Anterior cingulate cortex (tissue), 58 donors: Measurements from ENCODE around the gene DCAF5.

Experiments used
- DNase-seq, 58 donors: peaks; one replicate each; lab custom pipeline; 2025; lab: John Stamatoyannopoulos, UW

DCAF5 gene

DNA sequence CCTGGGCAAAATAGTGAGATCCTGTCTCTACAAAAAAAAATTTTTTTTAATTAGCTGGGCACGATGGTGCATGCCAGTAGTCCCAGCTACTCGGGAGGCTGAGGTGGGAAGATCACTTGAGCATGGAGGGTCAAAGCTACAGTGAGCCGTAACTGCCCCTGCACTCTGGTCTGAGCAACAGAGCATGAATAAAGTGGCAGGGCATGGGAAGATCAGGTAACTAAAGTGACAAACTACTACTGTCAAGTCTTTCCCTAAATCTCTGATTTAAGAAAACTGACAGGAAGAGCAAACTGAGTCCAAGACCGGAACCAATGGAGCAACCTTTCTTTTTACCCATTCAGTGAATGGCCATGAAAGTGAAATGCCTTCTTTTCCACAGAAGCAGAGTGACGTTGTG, 10.8 kb downstream of the DCAF5 start:
- DNase-seq, result no peak

DNA sequence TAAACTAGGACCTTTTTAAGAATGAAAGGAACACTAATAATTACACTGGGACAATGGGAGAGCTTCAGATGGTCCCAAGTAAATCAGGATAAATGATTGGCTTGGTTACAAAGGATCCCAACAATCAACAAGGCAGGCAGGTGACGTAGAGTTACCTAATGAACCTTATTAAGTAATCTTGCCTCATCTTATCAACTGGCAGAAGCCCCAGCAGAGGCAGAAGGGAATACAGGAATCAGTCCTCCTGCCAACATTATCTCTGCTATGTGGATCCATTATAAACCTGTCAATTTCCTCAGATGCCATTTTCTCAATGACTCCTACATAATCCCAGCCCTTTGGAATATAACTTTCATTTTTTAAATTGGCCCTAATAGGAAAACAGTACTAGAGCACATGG, 11.4 kb downstream of the DCAF5 start:
- no peak for DNase-seq

DNA sequence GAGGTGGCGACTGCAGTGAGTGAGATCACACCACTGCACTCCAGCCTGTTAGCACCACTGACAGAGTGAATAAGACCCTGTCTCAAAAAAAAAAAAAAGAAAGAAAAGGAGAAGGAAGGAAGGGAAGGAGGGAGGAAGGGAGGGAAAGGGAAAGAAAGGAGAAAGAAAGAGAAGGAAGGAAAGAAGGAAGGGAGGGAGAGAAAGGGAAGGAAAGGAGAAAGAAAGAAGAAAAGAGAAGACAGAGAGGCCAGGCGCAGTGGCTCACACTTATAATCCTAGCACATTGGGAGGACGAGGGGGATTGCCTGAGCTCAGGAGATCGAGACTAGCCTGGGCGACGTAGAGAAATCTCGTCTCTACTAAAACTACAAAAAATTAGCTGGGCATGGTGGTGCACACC, 13.2 kb downstream of the DCAF5 start:
- DNase-seq, result no peak

DNA sequence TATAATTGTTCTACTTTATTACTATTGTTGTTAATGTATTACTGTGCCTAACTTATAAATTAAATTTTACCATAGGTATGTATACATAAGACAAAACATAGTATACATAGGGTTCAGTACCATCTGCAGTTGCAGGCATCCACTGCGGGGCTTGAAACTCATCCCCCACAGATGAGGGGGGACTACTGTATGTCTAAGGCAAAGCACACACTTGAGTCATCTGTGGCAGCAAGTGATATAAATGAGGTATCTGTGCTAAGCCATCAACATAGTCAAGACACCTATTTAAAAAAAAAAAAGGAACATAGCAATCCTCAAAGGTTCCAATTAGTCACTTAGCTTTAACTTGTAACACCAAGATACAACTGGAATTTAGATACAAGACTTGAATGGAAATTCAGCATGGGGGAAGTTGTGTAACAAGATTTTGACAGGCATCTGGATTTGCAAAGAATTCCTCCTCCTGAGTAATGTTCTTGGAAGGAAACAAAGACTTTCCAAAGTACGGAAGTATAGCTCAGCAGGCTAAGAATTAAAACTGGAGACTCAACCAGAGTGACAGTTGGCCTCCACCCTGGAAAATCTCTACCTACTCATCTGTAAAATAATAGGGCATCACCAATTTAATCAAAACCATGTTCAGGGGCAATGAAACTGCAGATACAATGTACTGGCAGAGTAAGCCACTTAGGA, 14.9 kb downstream of the DCAF5 start:
- no peak for DNase-seq

DNA sequence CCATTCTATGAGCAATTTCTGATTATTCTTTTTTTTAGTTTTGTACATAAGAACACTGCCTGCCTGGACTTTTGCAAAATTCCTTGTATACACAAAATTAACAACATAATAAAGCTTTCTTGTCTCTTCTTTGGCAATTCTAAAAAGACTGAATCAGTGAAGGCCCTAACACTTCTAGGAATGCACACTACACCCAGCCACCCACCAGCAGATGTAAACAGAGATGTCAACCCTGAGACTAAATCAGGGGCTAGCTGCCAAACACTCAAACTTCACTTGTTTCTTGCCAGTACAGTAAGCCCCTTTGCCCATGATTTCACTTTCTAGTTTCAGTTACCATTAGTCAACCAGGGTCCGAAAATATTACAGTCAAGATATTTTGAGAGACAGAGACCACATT, 15.5 kb downstream of the DCAF5 start:
- DNase-seq, result no peak

DNA sequence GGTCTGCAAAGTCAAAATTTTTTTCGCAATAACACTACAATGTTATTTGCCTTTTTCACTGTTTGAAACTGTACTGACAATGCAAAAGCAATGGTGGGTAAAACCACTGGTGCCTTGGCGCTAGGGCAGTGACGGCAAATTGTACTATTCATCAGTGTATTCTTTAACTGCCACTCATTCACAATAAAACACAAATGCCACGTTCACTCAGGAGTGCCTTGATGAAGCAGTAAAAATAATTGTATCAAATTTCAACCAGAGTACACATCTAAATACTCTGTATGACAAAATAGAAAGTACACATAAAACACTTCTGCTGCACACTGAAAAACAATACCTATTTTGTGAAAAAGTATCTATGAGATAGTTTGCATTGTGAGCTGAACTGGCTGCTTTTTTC, 17.8 kb downstream of the DCAF5 start:
- no peak for DNase-seq

DNA sequence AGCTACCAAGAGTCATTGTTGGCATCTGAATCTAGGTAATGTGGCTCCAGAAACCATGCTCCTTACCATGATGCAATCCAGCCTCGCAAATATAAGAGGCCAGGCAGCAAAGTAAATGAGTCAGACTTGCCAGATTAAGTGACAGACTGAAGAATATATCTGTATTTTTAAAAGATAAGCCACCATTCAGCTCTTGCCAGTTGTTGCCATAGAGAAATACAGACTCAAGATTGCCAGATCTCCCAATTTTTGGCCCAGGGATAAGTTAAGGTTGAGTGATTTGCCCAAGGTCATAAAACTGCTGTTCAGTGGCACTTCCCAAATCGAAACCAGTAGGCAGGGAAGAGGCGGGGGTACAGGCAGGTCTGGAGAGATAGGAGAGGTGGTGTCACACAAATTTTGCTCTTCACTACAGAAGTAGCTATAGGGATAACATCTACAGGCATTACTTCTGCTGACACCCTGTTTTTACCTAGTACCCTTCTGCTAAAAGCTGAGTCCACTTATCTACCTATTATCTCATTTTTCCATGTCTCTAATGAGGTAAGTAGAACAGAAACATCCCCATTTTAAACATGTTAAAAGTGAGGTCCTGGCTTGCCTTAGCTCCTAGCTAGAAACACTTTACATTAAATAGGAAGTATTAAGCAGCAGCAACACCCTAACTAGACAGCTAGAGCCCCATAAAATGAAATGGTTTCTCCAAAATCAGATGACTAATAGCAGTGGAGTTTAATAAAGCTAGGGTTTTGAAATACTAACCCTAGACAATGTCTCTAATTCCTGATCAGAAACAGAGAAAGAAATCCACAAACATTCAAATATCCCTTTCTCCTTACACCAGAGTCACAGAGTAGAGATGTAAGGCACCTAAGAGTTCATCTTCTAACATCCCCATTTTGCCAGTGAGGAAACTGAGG, 19.5 kb downstream of the DCAF5 start:
- no peak for DNase-seq

DNA sequence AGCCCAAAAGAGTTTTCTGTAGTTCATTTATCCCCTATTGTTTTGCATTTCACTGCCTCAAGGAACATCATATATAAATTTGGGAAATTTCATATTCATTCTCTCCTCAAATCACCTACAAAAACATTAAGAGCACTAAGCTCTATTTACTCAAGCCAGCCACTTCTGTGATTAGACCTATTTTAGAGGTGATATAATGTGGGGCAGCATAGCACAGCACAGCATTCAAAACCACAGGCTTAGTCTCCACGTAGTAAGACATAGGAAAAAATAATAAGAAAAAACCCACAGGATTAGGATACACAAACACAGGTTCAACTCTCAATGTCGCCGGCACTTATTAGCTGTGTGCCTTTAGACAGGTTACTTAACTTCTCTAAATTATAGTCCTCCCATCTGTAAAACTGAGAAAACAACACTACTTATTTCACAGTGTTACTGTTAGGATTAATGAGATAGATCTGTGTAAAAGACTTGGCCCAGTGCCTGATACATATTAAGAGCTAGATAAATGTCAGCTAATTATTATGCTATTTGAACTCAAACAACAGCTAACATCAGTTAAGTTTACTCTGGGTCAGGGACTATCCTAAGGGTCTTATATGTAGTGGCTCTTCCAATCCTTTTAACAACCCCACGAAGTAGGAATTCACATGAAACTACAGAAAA, 20.3 kb downstream of the DCAF5 start:
- no peak for DNase-seq

DNA sequence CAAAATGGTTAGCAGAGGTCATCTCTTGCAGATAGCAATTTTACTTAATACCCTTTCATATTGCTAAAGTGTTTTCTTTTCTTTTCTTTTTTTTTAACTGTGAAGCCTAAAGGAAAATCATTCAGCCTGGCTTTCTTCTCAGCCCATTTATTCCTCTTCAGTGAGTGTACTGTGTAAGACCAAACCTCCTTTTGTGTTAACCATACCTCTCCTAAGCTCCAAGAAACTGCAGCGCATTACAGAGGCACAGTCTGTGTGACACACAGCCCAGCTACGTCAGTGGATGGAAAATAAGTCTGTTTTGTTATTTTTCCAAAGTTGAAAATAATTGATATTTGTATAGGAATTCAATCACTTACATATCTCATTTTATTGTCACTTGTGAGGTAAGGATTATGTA, 21.7 kb downstream of the DCAF5 start:
- DNase-seq, result peak in 1 of 58 donors; percentile 8

DNA sequence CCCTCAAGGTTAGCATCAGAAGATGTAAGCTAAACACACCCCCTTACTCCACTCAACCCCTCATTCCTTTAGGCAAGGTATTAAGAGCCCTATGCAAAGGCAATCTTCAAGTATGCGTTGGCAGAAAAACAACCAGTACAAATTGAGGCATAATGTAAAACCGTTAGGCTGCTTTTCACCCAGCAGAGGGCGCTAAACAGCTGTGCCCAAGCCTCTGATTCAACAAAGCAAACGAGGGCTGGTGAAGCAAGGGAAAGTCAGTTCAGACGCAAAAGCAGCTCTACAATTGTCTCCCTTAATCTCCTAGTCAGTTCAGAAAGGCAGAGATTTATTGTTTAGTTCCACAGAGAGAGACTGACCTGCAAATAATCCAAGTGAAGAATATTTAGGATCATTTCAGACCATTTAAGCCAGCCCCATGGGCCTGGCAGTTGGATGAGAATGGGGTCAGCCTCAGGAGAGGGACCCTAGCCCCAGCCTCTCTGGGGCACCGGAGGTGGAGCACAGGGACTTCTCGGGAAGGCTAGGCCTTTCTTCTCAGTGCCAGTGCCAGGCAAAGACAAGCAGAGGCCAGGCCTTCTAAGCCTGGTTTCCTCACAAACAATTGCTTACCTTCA, 23.5 kb downstream of the DCAF5 start:
- peak in 53 of 58 donors; percentile 1 to 82 (median 37) for DNase-seq

DNA sequence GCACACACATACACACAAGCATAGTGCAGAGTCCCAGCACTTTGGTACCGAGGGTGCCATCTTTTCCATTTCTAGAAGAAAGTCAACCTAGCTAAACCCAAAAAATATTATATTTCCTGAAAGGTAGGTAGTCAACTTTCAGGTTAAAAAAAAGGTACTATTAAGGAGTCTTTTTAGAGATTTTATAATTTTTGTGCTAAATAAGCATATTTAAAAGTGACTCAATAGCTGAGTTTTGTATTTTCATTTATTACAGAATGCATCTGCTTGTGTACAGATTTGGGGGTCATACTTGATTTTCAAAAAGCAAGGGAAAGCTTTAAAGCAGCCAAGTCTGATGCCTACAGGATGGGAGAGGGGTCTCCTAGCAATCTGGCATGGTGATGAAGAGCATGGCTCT, 34.6 kb downstream of the DCAF5 start:
- no peak for DNase-seq

DNA sequence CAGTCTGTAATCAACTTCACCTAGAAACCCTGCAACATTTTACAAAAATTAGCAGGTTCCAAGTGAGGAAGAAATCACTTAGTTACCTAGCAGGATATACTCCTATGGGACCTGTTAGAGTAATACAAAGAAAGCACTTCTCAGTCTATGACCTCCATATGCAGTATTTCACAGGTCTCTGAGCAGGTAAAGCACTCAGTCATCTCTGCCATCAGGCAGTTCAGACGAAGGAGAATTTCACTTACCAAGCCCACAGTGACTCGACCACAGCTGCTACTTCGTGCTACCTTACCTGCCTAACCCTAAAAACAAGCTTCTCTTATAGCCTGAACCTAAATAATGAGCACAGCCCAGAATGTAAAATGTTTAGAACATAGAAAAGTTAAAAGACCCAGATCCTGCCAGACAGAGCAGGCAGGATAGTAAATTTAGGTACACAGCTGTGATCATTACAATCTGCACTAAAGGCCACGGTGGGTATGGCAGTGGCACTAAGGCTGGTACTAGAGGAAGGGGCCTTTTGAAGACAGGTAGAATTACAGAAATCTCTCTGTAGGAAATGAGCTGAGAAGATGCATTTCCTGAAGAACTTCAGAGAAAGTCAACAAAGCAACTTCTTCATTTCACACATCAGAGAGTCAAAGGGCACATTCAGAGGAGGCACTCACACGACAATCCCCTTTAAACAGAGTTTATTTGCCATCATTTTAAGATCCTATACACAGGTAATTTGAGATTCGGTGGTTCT, 35.7 kb downstream of the DCAF5 start:
- DNase-seq, result no peak

DNA sequence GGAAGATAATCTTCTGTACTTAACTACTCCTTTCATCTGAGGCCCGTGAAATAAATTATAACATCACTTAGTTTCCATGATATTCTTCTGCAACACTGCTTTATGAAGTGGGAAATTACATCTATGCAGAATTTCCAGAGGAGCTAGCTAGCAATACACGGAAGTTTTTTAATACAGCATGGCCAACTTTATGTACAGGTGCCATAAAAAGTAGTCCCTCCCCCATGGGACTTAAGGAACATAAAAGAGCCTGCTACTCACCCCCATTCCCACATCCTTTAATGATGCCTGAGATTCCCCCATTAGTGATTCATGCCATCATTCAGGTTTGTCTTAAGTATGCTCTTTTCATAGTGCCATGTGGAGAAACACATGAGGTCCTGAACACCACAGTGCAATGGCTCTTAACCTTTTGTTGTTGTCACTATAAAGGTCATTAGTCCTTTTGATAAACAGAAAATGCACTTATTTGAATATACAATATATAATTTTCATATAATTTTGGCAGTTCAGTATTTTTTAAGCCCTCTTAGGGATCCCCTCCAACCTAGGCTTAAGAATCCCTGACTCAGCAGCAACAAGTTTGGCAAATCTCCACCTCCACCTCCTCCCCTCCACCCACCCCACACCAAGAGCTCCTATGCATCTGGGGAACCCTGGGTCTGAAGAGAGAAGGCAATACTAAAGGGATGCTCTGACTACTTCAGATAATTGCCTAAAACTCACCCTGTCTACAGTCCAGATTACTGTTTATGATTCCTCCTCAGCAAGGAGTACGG, 37.3 kb downstream of the DCAF5 start:
- DNase-seq, result no peak

DNA sequence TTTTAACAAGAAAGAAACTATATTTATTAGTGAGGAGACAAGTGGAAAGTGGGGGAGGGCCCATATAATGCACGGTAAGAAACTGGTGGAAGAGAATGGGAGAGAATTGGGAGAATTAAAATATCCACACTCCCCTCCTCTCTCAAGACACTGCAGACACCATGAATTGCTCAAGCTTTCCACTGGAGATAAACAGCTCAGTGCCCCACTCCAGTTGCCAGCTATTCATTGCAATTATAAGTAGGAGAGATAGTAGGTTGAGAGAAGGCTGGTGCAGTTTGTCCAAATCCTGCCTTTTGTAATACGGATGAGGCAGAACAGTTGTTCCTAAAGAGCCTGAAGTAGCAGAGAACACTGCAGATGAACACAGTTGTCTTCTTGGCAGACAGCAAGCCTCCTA, 38.2 kb downstream of the DCAF5 start:
- DNase-seq, result no peak

DNA sequence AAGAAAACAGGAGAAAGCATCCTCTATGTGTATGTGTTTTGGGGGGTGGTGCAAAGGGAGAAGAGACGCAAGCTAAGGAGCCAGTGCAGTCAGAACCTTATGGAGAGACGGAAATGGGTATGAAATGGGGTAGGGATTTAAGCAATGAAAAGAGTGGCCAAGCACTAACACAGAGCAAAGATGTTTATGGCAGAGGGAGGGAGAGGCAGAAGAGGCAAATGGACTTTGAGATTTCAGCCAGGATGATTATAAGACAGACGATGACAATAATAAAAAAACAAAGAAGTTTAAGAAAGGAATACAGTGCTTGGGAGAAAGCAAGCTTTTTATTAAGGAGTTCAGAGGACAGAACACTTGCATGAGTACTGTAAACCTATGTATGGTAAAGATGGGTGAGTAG, 44.6 kb downstream of the DCAF5 start:
- no peak for DNase-seq

DNA sequence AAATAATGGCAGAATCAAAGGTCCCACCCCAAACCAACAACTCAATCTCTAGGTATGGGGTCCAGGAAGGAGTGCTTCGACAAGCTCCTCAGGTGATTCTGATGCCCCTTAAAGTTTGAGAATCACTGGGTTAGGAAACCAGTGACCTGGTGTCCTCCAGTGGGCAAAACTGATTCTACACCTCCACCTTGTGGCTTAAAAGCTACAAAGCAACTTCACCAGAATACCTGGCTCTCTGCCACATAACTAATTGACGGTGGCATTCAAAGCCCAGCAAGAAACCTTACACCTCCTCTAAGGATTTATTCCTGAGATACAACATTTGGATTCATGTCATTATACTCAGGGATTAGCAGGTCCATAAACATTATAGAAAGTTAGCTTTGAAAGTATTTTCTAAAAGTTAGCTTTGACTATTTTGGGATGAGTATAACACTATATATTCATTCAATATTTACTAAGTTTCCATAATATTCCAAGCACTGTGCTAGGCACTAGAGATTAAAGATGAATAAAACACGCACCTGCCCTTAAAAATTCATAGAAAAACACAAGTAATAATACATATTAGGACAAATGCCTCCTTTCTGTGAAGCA, 45.4 kb downstream of the DCAF5 start:
- DNase-seq, result no peak

DNA sequence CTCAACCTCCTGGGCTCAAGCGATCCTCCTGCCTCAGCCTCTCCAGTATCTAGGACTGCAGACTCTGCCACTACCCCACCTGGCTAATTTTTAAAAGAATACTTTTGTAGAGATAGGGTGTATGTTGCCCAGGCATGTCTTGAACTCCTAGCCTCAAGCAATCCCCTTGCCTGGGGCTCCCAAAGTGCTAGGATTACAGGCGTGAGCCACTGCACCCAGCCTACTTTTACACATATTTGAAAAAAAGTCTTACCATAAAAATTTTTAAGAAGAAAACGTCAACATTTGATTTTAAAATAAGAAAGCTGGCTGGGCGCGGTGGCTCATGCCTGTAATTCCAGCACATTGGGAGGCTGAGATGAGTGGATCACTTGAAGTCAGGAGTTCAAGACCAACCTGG, 46.5 kb downstream of the DCAF5 start:
- no peak for DNase-seq

DNA sequence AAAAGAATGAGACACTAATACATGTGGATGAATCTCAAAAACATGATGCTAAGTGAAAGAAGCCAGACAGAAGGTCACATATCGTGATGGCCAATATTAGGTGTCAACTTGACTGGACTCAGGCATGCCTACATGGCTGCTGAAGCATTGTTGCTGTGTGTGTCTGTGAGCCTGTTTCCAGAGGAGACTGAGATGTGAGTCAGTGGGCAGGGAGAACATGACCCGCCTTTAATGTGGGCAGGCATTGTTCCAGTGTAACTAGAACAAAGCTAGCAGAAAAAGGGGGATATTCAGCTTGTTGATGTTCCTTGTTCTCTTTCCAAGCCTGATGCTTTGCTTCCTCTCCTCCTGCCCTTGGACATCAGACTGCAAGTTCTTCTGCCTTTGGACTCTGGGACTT, 47.6 kb downstream of the DCAF5 start:
- no peak for DNase-seq

DNA sequence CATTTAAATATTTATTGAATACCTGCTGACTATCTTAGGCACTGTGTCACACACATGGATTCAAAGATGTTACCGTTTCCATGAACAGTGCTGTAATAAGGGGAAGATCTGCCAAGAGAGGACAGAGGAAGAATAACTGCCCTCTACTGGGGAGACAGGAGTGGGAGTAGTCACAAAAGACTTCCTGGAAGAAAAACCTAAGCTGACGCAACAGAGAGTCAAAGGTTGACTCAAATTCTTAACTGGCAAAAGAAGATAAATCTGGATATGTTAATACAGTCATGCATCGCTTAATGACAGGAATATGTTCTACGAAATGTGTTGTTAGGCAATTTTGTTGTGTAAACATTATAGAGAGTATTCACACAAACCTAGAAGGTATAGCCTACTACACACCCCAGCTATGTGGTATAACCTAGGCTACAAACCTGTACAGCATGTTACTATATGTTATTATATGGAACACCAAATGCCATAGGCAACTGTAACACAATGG, 51.5 kb downstream of the DCAF5 start:
- DNase-seq, result peak in 1 of 58 donors; percentile 23
